ENCODE measurements around the gene AVPR2. TPM values are rescaled to one million over a fixed set of nuclear protein-coding genes. Genes with fewer than 3 reads are reported as not detected.

AVPR2 gene
- total and polyA plus RNA-seq, 8 donors = 0.12 to 1.3 (median 0.40) TPM

DNA sequence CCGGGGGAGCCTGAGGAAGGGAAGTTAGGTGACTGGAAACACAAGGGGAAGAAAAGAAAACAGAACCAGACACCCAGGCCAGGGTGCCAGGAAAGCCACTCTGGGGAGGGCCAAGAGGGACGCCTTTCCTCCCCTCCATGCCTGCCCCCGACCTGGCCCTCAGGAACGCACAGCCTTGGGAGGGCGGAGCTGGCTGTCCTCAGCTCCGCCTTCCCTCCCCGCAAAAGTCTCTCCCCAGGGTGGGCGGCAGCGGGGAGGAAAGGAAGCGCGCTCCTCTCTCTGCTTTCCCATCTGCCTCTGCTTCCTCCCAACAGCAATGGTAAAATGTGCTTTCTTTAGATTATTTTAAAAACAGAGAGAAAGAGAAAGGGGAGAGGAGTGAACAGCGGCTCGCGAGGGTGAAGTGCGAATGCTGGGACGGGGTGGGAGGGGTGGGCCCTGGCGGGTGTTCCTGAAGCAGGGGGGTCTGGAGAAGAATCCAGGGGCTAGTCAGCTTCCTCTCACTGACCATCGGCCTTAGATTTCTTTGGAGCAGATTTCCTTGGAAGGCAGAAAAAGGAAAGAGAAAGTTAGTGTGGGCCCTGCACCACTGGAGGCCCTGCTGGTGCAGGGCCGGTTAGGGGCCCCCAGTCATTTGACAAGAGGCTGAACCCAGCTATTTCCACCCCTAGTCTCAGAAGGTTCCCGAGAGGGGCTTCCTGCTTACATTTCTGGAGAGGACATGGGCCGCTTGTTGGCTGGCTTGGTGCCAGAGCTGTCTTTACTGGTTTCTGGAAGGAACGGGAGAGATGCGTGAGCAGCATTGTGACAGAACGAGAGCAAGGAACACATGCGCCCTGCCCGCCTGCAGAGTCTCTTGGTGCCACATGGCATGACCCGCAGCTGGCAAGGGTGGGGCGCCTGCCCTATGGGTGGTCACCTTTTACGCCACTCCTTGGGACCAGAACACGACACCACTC lies 44.7 kb downstream of the AVPR2 start:
- Histone ChIP-seq H3K4me3 (no peak overlapping the region), H3K27me3 (peaks cover 0 to 4% (median 0%) of the 10 kb centered on the region in 4 donors), H3K27ac (no peak overlapping the region), H3K4me1 (no peaks in the 10 kb centered on the region), H3K36me3 (peaks cover 0 to 26% (median 17%) of the 10 kb centered on the region in 3 donors), H3K9me3 (no peaks in the 10 kb centered on the region)
- DNase-seq = no peak
- no peak for ATAC-seq
- 85 to 90% methylated on average over 30 of the region's 30 CpGs for WGBS, 2 donors
- intact Hi-C loops (cut with DNase I) = no loop called here
- no peak for FAIRE-seq
- TF ChIP-seq, protein P1, sequence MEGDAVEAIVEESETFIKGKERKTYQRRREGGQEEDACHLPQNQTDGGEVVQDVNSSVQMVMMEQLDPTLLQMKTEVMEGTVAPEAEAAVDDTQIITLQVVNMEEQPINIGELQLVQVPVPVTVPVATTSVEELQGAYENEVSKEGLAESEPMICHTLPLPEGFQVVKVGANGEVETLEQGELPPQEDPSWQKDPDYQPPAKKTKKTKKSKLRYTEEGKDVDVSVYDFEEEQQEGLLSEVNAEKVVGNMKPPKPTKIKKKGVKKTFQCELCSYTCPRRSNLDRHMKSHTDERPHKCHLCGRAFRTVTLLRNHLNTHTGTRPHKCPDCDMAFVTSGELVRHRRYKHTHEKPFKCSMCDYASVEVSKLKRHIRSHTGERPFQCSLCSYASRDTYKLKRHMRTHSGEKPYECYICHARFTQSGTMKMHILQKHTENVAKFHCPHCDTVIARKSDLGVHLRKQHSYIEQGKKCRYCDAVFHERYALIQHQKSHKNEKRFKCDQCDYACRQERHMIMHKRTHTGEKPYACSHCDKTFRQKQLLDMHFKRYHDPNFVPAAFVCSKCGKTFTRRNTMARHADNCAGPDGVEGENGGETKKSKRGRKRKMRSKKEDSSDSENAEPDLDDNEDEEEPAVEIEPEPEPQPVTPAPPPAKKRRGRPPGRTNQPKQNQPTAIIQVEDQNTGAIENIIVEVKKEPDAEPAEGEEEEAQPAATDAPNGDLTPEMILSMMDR (IDR thresholded peaks at IDR 0.05) = no peak

DNA sequence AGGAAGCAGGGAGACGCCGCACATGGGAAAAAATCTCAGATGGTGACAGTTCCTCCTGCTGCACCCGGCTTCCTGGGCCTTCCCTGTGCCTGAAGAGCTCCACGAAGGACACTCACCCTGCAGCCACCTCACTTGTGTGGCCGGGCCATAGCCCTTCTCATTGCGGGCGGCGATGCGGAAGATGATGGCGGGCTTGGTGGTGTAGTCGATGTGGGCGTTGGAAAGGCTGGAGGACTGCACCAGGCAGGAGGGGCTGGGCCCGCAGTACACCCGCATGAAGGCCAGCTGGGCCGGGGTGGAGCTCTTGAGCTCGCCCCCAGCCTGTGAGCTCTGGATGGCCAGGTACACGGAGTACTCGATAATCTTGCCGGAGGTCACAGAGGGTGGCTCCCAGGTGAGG lies 45.7 kb downstream of the AVPR2 start:
- Histone ChIP-seq H3K9me3 (no peaks in the 10 kb centered on the region), H3K4me3 (no peak overlapping the region), H3K27me3 (peaks cover 0 to 4% (median 0%) of the 10 kb centered on the region in 4 donors), H3K4me1 (no peaks in the 10 kb centered on the region), H3K27ac (no peak overlapping the region), H3K36me3 (peaks cover 0 to 26% (median 17%) of the 10 kb centered on the region in 3 donors)
- TF ChIP-seq, protein P1 (IDR thresholded peaks at IDR 0.05) = no peak
- WGBS, 2 donors = 82 to 93% methylated on average over 19 of the region's 19 CpGs
- intact Hi-C loops (cut with DNase I) = loop anchor here (5.0 to 10.0 kb wide), 3 partner anchors 175 to 185 kb away; partner anchors contain the start of gene PLXNB3 (in 1 of the 3)
- FAIRE-seq (no peak), DNase-seq (no peak), ATAC-seq (no peak)

DNA sequence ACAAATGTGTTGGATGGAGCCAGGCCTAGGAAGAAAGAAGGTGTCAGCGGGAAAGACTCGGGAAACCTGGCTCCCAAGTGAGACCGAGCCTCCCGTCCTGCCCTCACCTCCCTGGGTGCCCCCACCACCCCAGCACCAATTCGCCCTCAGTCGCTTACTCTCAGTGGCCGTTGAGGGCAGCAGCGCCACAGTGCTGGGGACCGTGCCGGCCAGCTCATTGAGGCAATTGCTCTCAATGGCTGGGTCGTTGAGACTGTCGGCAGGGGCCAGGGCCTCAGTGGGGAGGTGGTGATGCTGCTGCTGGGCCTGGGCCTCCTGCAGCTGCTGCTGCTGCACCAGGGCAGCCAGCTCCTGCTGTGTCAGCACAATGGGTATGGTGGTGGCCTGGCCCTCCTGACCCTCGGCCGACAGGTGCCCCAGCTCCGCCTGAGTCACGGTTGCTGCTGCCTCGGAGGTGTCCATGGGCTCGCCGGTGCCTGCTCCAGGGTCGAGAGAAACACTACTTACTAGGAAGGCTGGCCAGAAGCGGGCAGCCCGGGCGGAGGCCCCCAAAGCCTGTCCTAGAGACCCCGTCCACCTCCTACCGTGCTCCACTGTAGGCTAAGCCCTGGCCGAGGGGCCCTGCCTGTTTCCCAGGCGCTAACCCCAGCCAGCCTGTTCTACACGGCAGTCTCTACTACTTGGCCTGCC lies 47.4 kb downstream of the AVPR2 start:
- peaks cover 0 to 4% (median 0%) of the 10 kb centered on the region in 4 donors for H3K27me3 ChIP-seq
- DNase-seq (no peak), ATAC-seq (no peak), FAIRE-seq (no peak)
- intact Hi-C loops (cut with DNase I) = loop anchor here (5.0 to 10.0 kb wide), 3 partner anchors 177 to 187 kb away; partner anchors contain the start of gene PLXNB3 (in 1 of the 3)
- H3K4me1 ChIP-seq = no peaks in the 10 kb centered on the region
- H3K27ac ChIP-seq = no peak overlapping the region
- H3K4me3 ChIP-seq = no peak overlapping the region
- H3K9me3 ChIP-seq = no peaks in the 10 kb centered on the region
- H3K36me3 ChIP-seq = peaks cover 0 to 35% (median 20%) of the 10 kb centered on the region in 3 donors
- TF ChIP-seq, protein P1 (IDR thresholded peaks at IDR 0.05) = no peak
- 92 to 94% methylated on average over 27 to 28 of the region's 28 CpGs for WGBS, 2 donors

GRCh38 chrX:153952373-153953026 lies 48.0 kb downstream of the AVPR2 start:
- ATAC-seq (no peak), FAIRE-seq (no peak), DNase-seq (no peak)
- Histone ChIP-seq H3K4me3 (no peak overlapping the region), H3K27ac (no peak overlapping the region), H3K36me3 (peaks cover 0 to 42% (median 20%) of the 10 kb centered on the region in 3 donors), H3K9me3 (no peaks in the 10 kb centered on the region), H3K27me3 (peaks cover 0 to 4% (median 0%) of the 10 kb centered on the region in 4 donors), H3K4me1 (no peaks in the 10 kb centered on the region)
- intact Hi-C loops (cut with DNase I) = loop anchor here (5.0 to 10.0 kb wide), 3 partner anchors 178 to 188 kb away; partner anchors contain the start of gene PLXNB3 (in 1 of the 3)
- TF ChIP-seq, protein P1 (IDR thresholded peaks at IDR 0.05) = no peak
- WGBS, 2 donors = 91 to 93% methylated on average over 32 of the region's 32 CpGs
